H1 (cell line): Measurements from ENCODE around the gene BAZ2A.

Source experiments
- MAFK ChIP-seq: IDR thresholded peaks from 2 replicates; pipeline ENCODE4 v1.6.1; 2012; ENCODE audit warnings: low read depth, mild to moderate bottlenecking, improper control_type of control experiment, low read length
- TF ChIP-seq, protein P1 (sequence below), 3 experiments: IDR thresholded peaks; 1 replicate in 2 of 3; 2 replicates in 1 of 3; pipeline versions ENCODE4 v1.5.1 to v1.6.1; 2011; ENCODE audit warnings: low read length in 3 of 3, mild to moderate bottlenecking in 3 of 3, inconsistent platforms in 2 of 3, low read depth in 1 of 3, moderate library complexity in 1 of 3; ENCODE audit not compliant: insufficient read depth in 1 of 3; ENCODE audit errors: control extremely low read depth in 1 of 3

DNA sequence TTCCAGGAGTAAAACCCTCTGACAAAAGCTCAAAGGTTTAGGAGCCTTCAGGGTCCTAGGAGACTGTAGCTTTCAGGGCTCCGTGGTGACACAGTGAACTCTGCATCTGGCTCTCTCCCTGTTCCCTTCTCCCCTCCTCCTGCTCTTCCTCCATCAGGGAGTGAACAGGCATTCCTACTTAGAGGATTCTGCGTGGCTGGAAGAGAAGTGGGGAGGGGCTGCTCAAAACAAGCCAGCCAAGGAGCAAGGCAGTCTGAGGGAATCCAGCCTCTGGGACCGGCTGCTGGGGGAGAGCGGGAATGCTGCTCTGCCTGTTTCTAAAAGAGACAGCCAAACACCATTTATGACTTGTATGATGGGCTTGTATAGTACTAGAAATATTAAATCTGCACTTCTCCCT lies 59.0 kb downstream of the BAZ2A start:
- TF ChIP-seq MAFK: no peak
- TF ChIP-seq, protein P1, sequence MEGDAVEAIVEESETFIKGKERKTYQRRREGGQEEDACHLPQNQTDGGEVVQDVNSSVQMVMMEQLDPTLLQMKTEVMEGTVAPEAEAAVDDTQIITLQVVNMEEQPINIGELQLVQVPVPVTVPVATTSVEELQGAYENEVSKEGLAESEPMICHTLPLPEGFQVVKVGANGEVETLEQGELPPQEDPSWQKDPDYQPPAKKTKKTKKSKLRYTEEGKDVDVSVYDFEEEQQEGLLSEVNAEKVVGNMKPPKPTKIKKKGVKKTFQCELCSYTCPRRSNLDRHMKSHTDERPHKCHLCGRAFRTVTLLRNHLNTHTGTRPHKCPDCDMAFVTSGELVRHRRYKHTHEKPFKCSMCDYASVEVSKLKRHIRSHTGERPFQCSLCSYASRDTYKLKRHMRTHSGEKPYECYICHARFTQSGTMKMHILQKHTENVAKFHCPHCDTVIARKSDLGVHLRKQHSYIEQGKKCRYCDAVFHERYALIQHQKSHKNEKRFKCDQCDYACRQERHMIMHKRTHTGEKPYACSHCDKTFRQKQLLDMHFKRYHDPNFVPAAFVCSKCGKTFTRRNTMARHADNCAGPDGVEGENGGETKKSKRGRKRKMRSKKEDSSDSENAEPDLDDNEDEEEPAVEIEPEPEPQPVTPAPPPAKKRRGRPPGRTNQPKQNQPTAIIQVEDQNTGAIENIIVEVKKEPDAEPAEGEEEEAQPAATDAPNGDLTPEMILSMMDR (IDR thresholded peaks at IDR 0.05; ENCODE audit: control extremely low read depth in 1 of 3, insufficient read depth in 1 of 3, low read depth in 1 of 3, low read length in 3 of 3): no peak
